GM21447 (cell line): ENCODE results near the gene SLCO3A1.

ENCODE experiments used
- ATAC-seq: cut with Tn5 transposase; IDR thresholded peaks from one replicate; pipeline ENCODE4 v1.9.1; 2021; ENCODE audit not compliant: unreplicated experiment

The SLCO3A1 gene

DNA sequence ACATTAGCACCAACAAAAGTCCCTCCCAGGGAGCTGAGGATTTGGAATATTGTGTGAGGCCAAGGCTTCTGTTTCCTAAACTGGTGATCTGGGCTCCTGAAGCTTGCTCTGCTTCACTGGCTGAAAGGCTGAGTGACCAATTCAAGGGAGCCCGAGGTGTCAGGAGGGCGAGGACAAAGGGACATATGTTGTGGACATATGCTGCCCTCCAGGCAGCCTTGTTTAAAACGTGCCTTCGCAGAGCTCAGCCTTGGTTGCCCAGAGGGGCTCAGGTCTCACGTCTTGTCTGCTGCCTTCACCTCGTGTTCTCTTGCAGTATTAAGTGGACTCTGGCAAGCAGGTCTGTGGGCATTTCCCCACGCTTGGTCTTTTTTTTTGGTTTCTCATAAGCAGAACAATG is 7.0 kb downstream of the SLCO3A1 start:
- no peak for ATAC-seq

DNA sequence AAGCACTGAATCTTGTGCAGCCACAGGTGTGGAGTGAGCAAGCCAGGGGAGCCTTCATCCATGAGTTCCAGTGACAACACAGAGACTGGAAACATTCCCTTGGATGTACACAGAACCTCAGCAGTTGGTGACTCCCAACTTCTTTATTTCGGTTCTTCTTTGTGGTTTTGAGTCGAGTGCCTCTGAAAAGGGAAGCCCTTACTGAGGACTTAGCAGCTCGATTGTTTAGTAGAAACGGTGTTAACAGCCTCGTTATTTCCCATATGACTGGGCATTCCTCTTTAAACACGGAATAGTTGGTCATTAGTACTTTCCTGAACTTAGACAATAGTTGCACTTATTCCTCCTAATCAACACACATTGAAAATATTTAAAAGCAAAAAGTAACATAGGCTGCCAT is 7.7 kb downstream of the SLCO3A1 start:
- no peak for ATAC-seq

DNA sequence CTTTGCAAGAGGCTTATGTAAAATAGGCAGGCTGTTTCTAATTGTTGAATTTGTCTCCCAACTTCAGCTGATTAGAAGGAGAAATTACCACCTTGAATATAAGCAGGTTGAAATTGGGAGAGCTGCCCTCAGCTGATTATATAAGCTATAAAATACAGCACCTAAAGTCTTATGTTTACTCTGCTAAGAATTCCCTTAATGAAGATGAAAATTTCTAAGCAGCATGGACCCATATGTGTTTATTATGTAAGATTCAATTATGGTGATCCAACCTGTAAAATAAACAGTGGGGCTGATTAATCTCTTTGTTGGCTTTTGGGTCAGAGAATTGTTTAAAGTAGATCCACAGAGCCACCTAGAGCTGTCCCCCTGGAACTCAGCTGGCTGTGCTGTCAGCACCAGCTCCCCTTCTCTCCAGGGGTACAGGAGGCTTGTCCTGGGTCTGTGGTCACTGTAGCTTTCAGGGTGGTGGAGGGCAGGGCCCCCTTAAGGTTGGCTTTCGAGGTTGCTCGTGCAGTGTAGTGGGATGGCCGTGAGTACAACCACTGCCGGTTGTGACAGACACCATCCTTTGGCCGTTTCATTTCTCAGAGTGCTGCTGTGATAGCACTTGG is 9.5 kb downstream of the SLCO3A1 start:
- no peak for ATAC-seq

DNA sequence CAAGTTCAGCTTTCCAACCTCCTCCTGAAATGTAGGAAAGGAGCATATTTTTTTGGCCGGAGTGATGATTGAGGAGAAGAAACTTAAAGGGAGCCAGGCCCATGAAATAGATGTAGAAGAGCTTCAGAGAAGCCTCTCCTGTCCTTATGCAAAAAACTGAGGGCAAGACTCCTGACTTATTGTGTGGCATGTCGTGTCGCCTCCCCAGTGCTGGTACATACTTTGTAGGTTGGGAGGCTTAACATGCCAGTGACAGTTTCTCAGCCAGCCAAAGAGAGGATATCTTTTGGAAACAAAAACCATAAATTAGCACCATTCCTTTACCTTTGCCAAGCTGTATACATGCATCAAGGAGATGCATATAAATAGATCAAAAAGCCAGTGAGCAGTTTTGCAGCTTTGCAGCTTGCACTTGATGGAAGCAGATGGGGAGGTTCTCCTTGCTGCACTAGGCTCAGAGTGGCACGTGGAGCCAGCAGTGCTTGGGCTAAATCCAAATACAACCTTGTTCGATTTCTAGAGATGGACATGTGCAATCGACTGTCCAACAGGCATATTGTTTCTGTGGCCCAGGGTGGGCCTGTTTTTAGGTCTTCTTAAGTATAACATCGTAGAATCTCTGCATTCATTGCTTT is 10.2 kb downstream of the SLCO3A1 start:
- ATAC-seq, result no peak

DNA sequence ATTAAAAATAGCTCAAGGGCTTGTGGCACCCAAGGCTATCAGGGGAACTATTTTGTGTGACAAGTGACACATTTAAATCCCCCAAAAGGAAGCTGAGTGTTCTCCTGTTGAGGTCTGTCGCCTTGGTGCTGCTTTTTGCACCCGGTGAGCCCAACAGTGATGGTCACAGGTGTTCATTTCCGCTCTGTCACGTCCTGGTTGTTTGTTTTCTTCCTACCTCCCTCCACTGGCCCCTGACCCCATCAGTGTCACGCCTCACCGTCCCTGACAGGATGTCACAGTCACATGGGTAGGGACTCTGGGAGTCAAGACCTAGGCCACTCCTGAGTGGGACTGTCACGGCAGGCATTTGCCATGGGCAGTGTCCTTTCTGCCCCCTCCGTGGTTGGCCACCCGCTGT is 11.2 kb downstream of the SLCO3A1 start:
- ATAC-seq, result peak; percentile 60

DNA sequence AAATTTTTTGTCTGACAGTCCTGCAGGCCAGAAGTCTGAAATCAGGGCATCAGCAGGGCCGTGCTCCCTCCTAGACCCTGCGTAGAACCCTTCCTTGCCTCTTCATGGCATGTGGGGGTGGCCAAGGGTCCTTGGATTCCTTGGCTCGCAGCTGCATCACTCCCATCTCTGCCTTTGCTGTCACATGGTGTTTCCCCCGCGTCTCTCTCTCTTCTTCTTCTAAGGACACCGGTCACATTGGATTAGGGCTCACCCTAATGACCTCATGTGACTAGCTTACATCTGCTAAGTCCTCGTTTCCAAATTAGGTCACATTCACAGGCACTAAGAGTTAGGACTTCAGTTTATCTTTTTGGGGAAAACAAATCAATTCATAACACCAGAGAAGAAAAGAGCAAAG is 12.0 kb downstream of the SLCO3A1 start:
- no peak for ATAC-seq

DNA sequence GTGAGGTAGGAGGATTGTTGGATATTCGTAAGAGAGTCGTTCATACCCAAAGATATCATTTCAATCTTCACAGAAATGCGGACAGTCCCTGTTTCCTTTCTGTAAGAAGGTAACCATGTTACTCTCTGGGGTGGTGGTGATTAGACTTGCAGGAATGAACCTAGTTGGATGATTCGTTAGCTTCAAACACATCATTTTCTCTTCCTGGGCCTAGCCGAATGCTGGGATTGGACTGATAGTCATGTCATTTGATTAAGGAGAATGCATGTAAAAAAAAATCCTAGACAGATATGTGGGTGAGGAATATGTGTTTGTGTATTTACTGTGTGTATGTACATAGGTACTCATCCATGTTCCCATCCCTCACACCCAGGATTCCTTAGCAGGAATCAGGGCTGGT is 12.4 kb downstream of the SLCO3A1 start:
- no peak for ATAC-seq

DNA sequence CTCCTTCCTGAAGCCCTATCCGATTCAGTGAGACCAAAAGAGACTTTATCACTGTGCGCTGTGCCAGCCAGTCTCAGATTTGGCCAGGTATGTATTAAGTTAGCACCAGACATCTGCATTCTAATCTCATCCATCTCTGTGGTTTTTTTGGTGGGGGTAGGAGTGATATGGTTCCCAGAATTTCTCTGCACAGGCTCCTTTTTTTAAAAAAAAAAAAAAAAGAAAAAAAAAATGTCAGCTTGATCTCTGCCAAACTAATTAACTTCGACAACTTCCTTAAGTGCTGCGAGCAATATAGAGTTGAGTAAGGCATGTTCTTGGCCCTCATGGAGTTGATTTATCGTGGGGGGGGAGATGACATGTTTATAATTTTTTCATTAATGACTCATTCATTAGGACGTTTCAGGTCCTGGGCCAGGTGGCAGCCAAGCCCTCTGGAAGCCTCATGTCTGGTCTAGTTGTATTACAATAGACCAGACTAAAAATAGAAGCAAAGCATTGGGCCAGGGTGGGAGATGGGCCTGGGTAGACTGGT is 12.9 kb downstream of the SLCO3A1 start:
- ATAC-seq, result no peak

DNA sequence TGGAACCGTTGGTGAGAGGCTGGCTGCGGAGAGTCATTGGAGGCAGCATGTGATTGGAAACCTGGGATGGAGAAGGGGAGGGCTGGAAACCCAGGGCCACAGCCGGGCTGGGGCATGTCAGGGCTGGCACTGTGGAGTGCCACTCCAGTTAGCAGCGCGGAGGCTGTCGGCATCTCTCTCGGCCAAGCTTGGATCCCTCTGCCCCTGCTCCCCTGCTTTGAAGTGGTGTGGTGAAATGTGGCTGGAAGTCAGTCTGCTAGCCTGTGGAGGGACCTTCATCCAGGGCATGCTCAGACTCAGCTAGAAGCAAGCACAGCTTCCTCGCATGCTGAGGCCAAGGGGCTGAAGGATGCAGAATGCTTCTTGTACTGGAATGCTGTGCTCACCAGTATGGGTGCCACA is 13.5 kb downstream of the SLCO3A1 start:
- no peak for ATAC-seq

DNA sequence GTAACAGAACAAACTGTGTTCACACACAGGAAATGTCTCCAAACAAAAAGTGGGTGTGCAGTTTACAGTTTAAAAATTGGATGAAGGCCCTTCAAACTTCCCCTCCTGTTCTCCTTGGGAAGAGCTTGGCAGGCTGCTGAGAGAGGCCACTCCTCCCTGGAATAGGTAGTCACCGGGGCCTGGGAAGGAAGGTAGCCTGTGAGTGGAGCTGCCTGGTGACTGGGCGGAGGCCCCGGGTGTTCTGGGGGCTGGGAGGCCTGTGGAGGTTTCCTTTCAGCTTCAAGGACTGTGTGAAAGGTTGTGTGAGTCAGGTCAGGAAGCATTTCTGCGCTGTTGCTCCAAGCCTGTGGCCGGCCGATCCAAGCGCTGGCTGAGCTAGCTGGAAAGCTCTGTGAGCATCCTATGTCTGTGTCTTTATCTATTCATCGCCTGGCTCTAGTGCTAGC is 14.1 kb downstream of the SLCO3A1 start:
- no peak for ATAC-seq

DNA sequence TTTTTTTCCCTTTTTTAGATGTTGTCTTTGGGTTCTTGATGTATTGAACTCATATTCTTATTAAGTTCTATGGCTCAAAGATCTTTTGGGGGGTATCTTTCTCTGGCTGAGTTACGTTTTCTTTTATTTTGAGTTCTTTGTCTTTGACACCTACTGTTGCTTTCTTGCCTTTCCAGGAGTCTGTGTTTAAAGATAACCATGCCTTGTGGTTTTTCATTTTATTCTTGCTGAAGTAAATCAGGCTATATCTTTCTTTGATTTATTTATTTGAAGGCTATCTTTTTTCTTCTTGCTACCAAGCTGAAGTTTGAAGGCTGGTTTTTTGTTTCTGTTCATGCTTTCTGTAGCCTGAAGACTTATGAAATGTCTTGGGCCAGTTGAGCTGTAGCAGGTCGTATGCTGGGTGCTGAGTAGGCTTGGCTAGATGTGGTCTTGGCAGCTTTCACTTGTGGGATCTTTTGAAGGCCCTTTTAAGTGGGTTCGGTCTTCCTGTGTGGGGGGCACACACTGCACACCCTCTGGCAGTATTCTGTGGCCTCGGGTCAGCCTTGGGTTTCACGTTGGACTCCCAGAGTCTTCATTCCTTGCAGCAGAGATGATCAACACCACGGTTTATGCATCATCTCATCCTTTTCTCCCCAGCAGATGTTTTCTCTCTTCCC is 17.5 kb downstream of the SLCO3A1 start:
- no peak for ATAC-seq

DNA sequence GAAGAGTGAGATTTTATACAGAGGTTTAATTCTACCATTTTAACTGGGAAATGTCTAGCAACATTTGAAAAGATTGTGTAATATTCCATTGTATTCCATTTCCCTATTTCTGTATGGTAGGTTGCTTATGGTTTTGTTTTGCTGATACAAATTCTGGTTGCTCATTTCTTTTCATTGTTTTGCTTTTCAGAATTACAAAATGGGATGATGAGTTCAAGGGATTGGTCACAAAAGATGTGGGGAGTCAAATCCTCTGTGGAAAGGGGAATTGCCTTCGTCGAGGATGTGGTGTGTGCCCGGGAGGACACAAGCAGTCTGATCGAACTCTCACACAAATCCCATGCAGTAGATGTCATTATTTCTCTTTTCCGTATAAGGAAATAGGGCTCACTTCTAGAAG is 18.3 kb downstream of the SLCO3A1 start:
- no peak for ATAC-seq

DNA sequence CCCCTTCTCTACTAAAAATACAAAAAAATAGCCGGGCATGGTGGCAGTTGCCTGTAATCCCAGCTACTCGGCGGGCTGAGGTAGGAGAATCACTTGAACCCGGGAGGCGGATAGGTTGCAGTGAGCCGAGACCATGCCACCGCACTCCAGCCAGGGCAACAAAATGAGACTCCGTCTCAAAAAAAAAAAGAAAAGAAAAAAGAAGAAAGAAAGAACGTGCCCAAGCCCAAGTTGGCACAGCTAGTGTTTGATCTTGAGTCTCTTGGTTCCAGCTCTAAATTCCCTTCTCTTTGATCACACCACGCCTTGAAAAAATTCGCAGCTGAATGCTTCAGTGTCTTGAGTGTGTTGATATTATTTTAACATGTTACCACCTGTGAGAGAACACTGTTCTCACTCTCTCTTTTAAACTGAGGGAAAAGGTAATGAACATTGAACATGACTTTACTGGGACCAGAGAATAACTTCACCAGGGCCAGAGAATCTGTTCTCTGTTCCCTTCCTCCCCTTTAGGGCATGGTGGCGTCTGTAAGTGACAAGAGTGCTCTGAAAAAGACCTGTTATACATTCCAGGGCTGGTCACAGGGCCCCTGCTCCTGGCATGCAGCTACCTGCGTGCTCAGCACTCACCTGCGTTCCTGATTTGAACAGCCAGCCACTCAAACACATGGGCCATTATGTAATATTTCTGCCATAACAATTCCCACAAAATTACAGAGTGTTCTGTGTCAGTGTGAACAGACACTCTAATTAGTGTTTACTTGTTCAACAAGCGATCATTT is 19.0 kb downstream of the SLCO3A1 start:
- ATAC-seq, result no peak

DNA sequence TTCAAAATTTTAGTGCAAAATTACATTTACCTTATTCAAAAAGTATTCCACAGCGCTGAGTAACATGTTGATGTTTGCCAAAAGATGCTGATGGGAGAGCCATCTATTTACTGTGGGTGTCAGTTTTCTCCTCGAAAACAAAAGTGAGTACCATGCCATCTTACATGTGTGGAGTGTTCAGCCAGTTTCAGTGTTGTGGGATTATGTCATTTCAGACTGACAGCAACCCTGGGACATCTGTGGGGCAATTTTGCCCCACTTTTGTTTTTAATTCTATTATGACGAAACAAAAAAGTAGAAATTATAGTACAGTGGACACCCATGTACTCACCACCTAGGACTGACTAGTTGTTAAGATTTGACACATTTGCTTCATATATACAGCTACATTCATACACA is 19.6 kb downstream of the SLCO3A1 start:
- no peak for ATAC-seq

DNA sequence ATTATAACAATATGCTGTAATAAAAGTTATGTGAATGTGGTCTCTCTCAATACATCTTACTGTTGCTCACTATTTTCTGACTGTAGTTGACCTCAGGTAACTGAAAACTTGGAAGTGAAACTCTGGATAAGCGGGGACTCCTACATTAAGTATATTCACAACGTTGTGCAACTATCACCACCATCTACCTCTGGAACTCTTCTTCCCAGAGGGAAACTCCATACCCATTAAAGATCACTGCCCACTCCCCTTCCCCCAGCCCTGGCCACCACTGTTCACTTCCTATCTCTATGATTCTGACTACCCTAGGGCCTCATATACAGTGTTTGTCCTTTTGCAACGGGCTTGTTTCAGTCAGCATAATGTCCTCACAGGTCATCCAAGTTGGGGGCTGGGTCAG is 20.7 kb downstream of the SLCO3A1 start:
- ATAC-seq, result no peak

DNA sequence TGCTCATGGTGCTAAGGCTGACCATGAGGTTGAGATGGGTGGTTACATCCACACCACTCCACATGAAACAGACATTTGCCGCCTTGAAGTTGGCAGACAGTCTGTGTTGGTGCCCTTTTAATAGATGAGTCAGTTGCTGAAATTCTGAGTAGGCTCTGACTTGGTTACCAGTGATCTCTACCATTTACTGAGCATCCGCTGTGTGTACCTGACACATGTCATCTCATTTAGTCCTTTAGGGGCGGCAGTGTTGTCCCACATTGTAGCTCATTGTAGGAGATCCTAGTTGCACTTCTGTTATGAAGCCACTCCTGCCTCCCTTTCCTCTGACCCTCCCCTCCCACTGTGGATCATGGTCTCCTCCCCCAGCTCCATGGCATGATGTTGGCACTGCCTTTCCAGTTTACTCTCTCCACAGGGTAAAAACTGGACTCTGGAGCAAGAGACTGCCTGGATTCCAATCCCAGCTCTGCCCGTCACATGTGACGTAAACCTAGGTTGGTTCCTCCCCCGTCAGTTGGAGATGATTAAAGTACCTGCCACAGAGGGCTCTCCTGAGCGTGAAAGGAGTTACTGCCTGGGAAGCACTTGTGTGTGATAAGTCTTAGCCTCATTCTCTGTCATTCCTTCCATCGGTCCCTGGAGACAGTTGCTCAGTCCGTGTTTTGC is 21.6 kb downstream of the SLCO3A1 start:
- ATAC-seq, result no peak

DNA sequence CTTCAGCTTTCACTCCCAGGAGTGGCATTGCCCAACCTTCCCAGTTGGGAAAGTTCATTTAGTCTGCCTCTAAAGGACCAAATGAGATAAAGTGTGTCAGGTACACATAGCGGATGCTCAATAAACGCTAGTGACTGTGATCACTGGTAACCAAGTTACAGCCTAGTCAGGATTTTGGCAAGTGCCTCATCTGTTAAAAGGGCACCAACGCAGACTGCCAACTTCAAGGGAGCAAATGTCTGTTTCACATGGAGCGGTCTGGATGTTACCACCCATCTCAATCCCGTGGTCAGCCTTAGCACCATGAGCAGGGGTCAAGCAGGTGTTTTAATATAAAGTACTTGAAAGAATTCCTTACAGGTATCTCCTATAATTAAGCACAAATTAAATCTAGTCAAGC is 22.7 kb downstream of the SLCO3A1 start:
- ATAC-seq, result no peak

DNA sequence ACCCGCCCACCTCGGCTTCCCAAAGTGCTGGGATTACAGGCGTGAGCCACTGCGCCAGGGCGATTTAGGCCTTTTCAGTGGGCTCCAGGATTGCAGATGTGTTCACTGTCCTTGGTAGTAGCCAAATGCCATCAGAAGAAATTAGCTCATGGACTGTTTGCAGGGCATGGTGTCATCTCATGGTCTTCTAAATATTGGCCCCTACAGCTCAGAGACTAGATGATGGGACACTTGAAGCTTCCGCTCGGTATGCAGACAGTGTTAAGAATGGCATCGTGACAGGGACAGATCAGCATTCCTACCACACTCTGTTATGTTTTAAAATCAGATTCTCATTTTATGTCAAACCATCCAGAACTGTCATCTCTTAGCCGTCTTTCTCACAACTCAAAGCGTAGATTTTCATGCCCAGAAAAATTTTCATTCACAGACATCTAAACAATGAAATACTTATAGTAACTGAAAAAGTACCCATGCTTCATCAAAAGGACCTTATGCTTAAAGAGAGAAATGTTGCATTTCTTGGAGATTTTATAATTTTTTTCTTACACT is 24.9 kb downstream of the SLCO3A1 start:
- ATAC-seq, result no peak

DNA sequence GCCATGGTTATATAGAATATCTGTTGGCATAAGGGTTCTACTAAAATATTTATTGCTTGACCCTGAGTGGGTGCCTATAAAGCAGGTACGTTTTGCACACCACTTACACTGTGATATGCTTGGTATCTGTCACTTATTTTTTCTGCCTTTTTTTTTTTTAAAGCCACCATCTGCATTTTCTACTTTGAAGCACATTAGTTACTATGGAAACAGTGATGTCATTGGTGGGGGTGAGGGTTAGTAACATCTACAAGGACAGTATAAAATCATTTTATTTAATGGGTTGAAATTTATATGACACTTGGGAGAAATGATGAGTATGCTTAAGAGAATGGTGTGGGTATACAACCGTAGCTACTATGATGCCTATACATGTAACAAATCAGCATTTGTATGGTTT is 25.6 kb downstream of the SLCO3A1 start:
- ATAC-seq, result no peak

DNA sequence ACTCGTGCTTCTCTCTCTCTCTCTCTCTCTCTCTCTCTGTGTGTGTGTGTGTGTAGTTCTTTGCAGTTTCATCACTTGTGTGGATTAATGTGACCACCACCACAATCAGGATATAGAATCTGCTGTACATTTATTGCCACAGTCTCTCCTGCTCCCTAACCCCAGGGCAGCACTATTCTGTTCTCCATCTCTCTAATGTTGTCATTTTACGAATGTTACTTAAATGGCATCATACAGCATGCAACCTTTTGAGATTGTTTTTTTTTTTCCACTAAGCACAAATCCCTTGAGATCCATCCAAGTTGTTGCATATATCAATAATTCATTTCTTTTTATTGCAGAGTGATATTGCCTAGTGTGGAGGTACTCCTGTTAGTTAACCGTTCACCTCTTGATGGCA is 26.9 kb downstream of the SLCO3A1 start:
- no peak for ATAC-seq
